MM.1S (cell line): ENCODE results near the gene CAST.

Source experiments
- EZH2 ChIP-seq: fragments of 300-600 bp; sonication (generic); optimal IDR thresholded peaks from 2 replicates; pipeline ENCODE3; 2017; ENCODE audit warnings: low read depth, mild to moderate bottlenecking, antibody characterized with exemption, low read length, mixed read lengths
- EZH2phosphoT487 ChIP-seq: fragments of 300-600 bp; sonication (generic); IDR thresholded peaks from 2 replicates; pipeline ENCODE4 v1.6.1; 2018; ENCODE audit warnings: antibody characterized with exemption, low read length
- TF ChIP-seq, protein P1 (sequence below): fragments of 300-600 bp; sonication (generic); IDR thresholded peaks from 2 replicates; pipeline ENCODE4 v1.5.1; 2016; ENCODE audit warnings: antibody characterized with exemption, low read length, mixed read lengths

DNA sequence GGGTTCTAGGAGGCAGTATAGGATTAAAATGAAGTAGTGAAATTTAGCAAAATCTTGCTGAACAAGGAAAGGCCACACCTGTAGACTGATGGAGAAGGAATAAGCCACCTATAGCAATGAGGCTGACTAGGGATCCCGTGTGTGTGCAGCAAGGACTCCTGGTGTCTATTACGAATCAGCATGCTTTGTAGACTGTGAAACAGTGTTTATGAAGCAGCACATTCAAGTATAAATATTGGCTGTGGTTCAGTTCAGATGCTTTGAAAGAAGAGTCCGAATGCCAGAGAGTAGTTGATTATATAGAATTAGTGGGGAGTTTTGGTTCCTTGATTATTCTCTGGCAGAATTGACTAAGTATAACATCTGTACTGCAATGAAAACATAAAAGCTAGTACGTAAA lies 41.8 kb downstream of the CAST start:
- TF ChIP-seq, protein P1, sequence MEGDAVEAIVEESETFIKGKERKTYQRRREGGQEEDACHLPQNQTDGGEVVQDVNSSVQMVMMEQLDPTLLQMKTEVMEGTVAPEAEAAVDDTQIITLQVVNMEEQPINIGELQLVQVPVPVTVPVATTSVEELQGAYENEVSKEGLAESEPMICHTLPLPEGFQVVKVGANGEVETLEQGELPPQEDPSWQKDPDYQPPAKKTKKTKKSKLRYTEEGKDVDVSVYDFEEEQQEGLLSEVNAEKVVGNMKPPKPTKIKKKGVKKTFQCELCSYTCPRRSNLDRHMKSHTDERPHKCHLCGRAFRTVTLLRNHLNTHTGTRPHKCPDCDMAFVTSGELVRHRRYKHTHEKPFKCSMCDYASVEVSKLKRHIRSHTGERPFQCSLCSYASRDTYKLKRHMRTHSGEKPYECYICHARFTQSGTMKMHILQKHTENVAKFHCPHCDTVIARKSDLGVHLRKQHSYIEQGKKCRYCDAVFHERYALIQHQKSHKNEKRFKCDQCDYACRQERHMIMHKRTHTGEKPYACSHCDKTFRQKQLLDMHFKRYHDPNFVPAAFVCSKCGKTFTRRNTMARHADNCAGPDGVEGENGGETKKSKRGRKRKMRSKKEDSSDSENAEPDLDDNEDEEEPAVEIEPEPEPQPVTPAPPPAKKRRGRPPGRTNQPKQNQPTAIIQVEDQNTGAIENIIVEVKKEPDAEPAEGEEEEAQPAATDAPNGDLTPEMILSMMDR = no peak
- TF ChIP-seq EZH2 (no peak), EZH2phosphoT487 (no peak)
